RWPE2 (cell line): ENCODE results near the gene PRDM1.

Source experiments
- ATAC-seq: fragments of 200-7000 bp; cut with Tn5 transposase; 3 replicates; pipeline ENCODE4 v1.9.1; 2021; ENCODE audit warnings: low read depth
- DNase-seq: peaks from one replicate; pipeline ENCODE4 v3.0.0-alpha.2; 2020; ENCODE audit warnings: low spot score
- H3K27ac ChIP-seq: fragments of 450-650 bp; 2 replicates; pipeline ENCODE4 v1.5.1; 2017; ENCODE audit warnings: mild to moderate bottlenecking; ENCODE audit not compliant: poor library complexity, severe bottlenecking
- H3K27me3 ChIP-seq: fragments of 250-450 bp; sonication (Bioruptor Pico); 2 replicates; pipeline ENCODE4 v1.5.1; 2021; ENCODE audit warnings: mild to moderate bottlenecking, moderate library complexity; ENCODE audit not compliant: insufficient read depth, poor library complexity, severe bottlenecking
- H3K36me3 ChIP-seq: fragments of 250-450 bp; sonication (Bioruptor Pico); 2 replicates; pipeline ENCODE4 v1.5.1; 2020; ENCODE audit warnings: low read depth, mild to moderate bottlenecking, moderate library complexity
- H3K4me1 ChIP-seq: fragments of 250-450 bp; sonication (Bioruptor Pico); 2 replicates; pipeline ENCODE4 v1.5.1; 2021; ENCODE audit warnings: mild to moderate bottlenecking, moderate library complexity; ENCODE audit not compliant: insufficient read depth, poor library complexity, severe bottlenecking
- H3K4me3 ChIP-seq: fragments of 250-450 bp; sonication (Bioruptor Pico); 2 replicates; pipeline ENCODE4 v1.5.1; 2021; ENCODE audit warnings: mild to moderate bottlenecking, moderate library complexity; ENCODE audit not compliant: severe bottlenecking
- H3K9me3 ChIP-seq: fragments of 250-450 bp; sonication (Bioruptor Pico); 2 replicates; pipeline ENCODE4 v1.5.1; 2021; ENCODE audit warnings: mild to moderate bottlenecking, moderate library complexity; ENCODE audit not compliant: severe bottlenecking
- CTCF ChIP-seq: fragments of 450-650 bp; IDR thresholded peaks from one replicate; pipeline ENCODE4 v1.5.1; 2017; ENCODE audit warnings: mild to moderate bottlenecking, moderate library complexity; ENCODE audit not compliant: poor library complexity, severe bottlenecking

PRDM1 gene

GRCh38 chr6:106092279-106092678, 6.1 kb downstream of the PRDM1 start:
- H3K36me3 ChIP-seq: peaks cover 40% of the 10 kb centered on the region
- peaks cover 17% of the 10 kb centered on the region for H3K4me1 ChIP-seq
- no peak overlapping the region for H3K27ac ChIP-seq
- H3K4me3 ChIP-seq: no peak overlapping the region
- H3K9me3 ChIP-seq: no peaks in the 10 kb centered on the region
- H3K27me3 ChIP-seq: no peaks in the 10 kb centered on the region
- DNase-seq: no peak
- no peak for ATAC-seq
- TF ChIP-seq CTCF: no peak

GRCh38 chr6:106094261-106094963, 8.3 kb downstream of the PRDM1 start:
- Histone ChIP-seq H3K36me3 (peaks cover 34% of the 10 kb centered on the region), H3K4me1 (peaks cover 15% of the 10 kb centered on the region), H3K9me3 (no peaks in the 10 kb centered on the region), H3K27me3 (no peaks in the 10 kb centered on the region), H3K27ac (no peak overlapping the region), H3K4me3 (no peak overlapping the region)
- DNase-seq (no peak), ATAC-seq (no peak)
- TF ChIP-seq CTCF: no peak

GRCh38 chr6:106094964-106095335, 8.8 kb downstream of the PRDM1 start:
- ATAC-seq (no peak), DNase-seq (no peak)
- no peaks in the 10 kb centered on the region for H3K27me3 ChIP-seq
- peaks cover 21% of the 10 kb centered on the region for H3K4me1 ChIP-seq
- peaks cover 35% of the 10 kb centered on the region for H3K36me3 ChIP-seq
- no peak overlapping the region for H3K4me3 ChIP-seq
- no peak for TF ChIP-seq CTCF
- no peak overlapping the region for H3K27ac ChIP-seq
- H3K9me3 ChIP-seq: no peaks in the 10 kb centered on the region

- DNase-seq (no peak), ATAC-seq (peak; percentile 8; the same call in 1 of the 3 replicates)
- Histone ChIP-seq H3K27me3 (no peaks in the 10 kb centered on the region), H3K4me3 (peak overlapping the region; percentile 33), H3K4me1 (peaks cover 48% of the 10 kb centered on the region), H3K9me3 (no peaks in the 10 kb centered on the region), H3K36me3 (peaks cover 42% of the 10 kb centered on the region), H3K27ac (peak overlapping the region; percentile 78)
- no peak for TF ChIP-seq CTCF
Observed at GRCh38 chr6:106097411-106098231, 11.5 kb downstream of the PRDM1 start.
